ENCODE data around the gene UAP1L1. TPM values are rescaled to one million over a fixed set of nuclear protein-coding genes. Genes with fewer than 3 reads are reported as not detected.
A peak's percentile ranks its signal among the peaks of the same experiment; 100 is the strongest.

Gene UAP1L1
- total and polyA plus RNA-seq, 4 donors = 0.35 to 2.3 (median 1.7) TPM

- no peak for DNase-seq (ENCODE audit: low spot score)
- no peaks in the 10 kb centered on the region for H3K27me3 ChIP-seq (ENCODE audit: control insufficient read depth in 4 of 4, insufficient read depth in 4 of 4, low read length in 3 of 4)
- peak overlapping the region in 1 of 2 donors; percentile 20 for H3K27ac ChIP-seq (ENCODE audit: low read depth in 1 of 2, low read length in 2 of 2)
- H3K36me3 ChIP-seq (ENCODE audit: control insufficient read depth in 4 of 4, insufficient read depth in 3 of 4, low read depth in 1 of 4, low read length in 3 of 4) = no peaks in the 10 kb centered on the region
- TF ChIP-seq FOXA1 (IDR thresholded peaks at IDR 0.05) = no peak
- no peak for TF ChIP-seq JUND (IDR thresholded peaks at IDR 0.05)
- no peak for TF ChIP-seq EGR1 (IDR thresholded peaks at IDR 0.05; ENCODE audit: low read depth in 2 of 2)
- TF ChIP-seq MAX (IDR thresholded peaks at IDR 0.05) = no peak
- no peak for TF ChIP-seq HNF4G (IDR thresholded peaks at IDR 0.05)
- TF ChIP-seq RXRA (IDR thresholded peaks at IDR 0.05) = no peak
- TF ChIP-seq FOXA2 (IDR thresholded peaks at IDR 0.05) = no peak
- no peak for TF ChIP-seq HNF4A (conservative IDR thresholded peaks at IDR 0.05)
- no peak for TF ChIP-seq RAD21 (IDR thresholded peaks at IDR 0.05)
- 29% methylated on average over 37 of the region's 37 CpGs for WGBS
- H3K9me3 ChIP-seq (ENCODE audit: control insufficient read depth in 4 of 4, low read length in 3 of 4) = peaks cover 0 to 1% (median 0%) of the 10 kb centered on the region in 4 donors
- peak overlapping the region; percentile 64 to 81 (median 77) for H3K4me3 ChIP-seq (ENCODE audit: low read depth in 1 of 3, low read length in 3 of 3)
- H3K9ac ChIP-seq (ENCODE audit: low read depth in 1 of 2, low read length in 2 of 2) = peak overlapping the region in 1 of 2 donors; percentile 16
- H3K4me1 ChIP-seq (ENCODE audit: control insufficient read depth in 4 of 4, insufficient read depth in 4 of 4, low read length in 3 of 4) = peaks cover 6 to 28% (median 17%) of the 10 kb centered on the region in 4 donors
Measured at GRCh38 chr9:137128862-137129455, 51.6 kb downstream of the UAP1L1 start.

GRCh38 chr9:137129456-137130175 is 52.3 kb downstream of the UAP1L1 start:
- Histone ChIP-seq H3K4me1 (ENCODE audit: control insufficient read depth in 4 of 4, insufficient read depth in 4 of 4, low read length in 3 of 4) (peaks cover 6 to 28% (median 17%) of the 10 kb centered on the region in 4 donors), H3K27ac (ENCODE audit: low read depth in 1 of 2, low read length in 2 of 2) (peak overlapping the region; percentile 20 to 31), H3K9ac (ENCODE audit: low read depth in 1 of 2, low read length in 2 of 2) (peak overlapping the region in 1 of 2 donors; percentile 16)

More at GRCh38 chr9:137129456-137130175, 52.3 kb downstream of the UAP1L1 start:
- Histone ChIP-seq H3K36me3 (ENCODE audit: control insufficient read depth in 4 of 4, insufficient read depth in 3 of 4, low read depth in 1 of 4, low read length in 3 of 4) (no peaks in the 10 kb centered on the region), H3K27me3 (ENCODE audit: control insufficient read depth in 4 of 4, insufficient read depth in 4 of 4, low read length in 3 of 4) (no peaks in the 10 kb centered on the region), H3K4me3 (ENCODE audit: low read depth in 1 of 3, low read length in 3 of 3) (peak overlapping the region; percentile 64 to 81 (median 77)), H3K9me3 (ENCODE audit: control insufficient read depth in 4 of 4, low read length in 3 of 4) (peaks cover 0 to 1% (median 0%) of the 10 kb centered on the region in 4 donors)
- WGBS = 2% methylated on average over 86 of the region's 86 CpGs
- DNase-seq (ENCODE audit: low spot score) = peak; percentile 93
- TF ChIP-seq GABPA (IDR thresholded peaks at IDR 0.05 in 1 of 2, conservative IDR thresholded peaks at IDR 0.05 in 1 of 2) = peak in 1 of 2 donors; percentile 24
- TF ChIP-seq MAX (IDR thresholded peaks at IDR 0.05) = peak; percentile 60
- TF ChIP-seq YY1 (IDR thresholded peaks at IDR 0.05) = peak; percentile 98
- peak; percentile 23 for TF ChIP-seq REST (IDR thresholded peaks at IDR 0.05)
- TF ChIP-seq FOXA1 (IDR thresholded peaks at IDR 0.05) = no peak

Data from liver (tissue), 9 donors.